Measurements from ENCODE around the gene GPR101. TPM values are rescaled to one million over a fixed set of nuclear protein-coding genes. Genes with fewer than 3 reads are reported as not detected.
A peak's percentile ranks its signal among the peaks of the same experiment; 100 is the strongest.

Gene GPR101, protein sequence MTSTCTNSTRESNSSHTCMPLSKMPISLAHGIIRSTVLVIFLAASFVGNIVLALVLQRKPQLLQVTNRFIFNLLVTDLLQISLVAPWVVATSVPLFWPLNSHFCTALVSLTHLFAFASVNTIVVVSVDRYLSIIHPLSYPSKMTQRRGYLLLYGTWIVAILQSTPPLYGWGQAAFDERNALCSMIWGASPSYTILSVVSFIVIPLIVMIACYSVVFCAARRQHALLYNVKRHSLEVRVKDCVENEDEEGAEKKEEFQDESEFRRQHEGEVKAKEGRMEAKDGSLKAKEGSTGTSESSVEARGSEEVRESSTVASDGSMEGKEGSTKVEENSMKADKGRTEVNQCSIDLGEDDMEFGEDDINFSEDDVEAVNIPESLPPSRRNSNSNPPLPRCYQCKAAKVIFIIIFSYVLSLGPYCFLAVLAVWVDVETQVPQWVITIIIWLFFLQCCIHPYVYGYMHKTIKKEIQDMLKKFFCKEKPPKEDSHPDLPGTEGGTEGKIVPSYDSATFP
- not detected for total RNA-seq

DNA sequence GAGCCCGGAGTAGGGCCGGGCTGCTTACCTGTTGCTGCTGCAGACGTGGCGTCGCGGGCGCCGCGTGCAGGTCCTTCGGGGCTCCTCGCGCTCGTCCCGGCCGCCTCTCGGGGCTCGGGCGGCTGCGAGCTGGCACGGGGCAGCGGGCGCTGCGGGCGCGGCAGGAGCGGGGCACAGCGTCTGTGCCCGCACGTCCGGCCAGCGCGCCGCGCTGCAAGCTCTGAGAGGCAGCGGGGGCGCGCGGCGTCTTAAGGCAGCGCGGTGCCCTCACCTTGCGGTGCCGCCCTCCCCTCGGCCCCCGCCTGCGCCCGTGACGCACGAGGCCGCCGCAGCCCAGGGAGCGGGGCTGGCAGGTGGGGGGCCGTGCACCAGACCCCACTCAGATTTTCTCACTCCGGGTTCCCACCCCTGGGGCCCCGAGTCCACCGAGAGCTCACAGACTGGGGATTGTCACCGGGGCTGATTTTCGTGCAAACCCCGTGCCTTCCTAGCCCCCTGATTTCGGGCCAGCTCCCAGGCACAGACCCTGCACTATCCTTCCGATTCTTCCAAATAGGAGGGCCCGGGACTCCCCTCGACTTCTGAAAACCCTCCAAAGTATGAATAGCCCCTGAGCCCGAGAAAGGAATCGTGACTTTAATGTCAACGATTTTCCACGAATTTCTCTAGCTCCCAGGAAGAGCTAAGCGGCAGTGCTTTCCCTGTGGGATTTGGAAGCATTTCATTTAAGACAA lies at the start of gene GPR101:
GPR101 (minus strand) TSS at position 222 of the 734 bp plus-strand sequence. CDS start 2,321 bp downstream, outside the sequence.
- DNase-seq: no peak

DNA sequence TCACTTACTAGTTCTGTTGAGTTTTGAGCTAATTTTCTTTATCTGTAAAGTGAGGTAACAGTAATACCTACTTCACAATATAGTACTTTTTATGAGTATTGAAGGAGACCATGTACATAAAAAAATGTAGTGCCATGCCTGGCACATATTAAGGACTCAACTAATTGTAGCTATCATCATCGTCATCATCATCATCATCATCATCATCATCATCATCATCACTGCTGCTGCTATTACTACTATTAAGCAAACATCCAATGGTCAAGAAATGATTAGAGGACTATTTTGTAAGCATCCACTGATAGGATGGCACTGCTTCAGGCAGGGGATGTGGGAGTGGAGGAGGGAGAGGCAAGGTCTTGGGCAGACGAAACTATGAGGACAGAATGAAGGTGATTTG lies 47.4 kb upstream of the GPR101 start:
- DNase-seq: no peak

DNA sequence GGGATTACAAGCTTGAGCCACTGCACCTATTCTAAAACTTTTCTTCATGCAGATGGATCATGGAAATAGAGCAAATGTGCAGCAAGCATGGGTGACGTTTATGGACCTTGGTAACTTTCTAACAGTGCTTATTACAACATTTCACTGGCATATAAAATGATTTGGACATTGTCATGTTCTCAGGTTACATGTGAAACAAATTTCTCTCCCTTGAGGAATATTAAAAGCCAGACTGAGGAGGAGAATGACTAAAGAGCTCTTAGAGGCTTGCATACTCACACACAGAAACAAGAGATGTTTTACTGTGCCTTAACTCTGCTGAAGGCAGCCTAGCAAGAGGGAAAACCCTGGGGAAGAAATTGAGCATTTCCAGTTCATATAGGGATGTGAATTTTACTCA lies 38.6 kb upstream of the GPR101 start:
- DNase-seq: no peak

DNA sequence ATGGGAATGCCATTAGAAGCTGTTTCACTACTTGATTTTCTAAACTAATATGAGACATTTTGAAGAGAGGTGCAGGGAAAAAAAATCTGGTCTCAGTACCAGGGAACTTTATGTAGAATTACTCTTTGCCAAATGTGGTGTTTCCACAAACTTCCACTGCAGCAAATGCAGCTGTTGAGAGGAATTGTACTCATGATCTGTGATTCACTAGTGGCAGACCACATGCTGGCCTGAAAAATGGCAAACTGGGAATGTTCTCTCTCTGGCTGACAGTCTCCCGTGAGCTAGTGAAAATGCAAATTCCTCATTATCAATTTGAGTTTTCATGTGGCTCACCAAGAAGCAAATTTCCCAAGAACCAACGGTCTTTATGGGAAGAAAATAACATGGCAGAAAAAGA lies 37.8 kb upstream of the GPR101 start:
- no peak for DNase-seq

DNA sequence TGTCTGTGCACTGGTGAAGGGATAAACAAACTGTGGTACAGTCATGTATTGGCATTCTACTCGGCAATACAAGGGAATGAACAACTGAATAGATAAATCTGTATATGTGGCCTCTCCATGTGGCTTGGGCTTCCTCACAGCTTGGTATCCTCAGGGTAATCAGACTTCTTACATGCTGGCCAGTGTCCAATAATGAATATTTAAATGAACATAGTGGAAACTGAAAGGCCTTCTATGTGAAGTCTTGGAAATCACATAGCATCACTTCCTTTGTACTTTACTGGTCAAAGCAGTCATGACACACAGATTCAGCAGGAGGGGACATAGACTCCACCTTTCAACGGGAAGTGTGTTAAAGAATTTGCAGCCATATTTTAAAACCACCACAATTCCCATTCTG lies 33.4 kb upstream of the GPR101 start:
- DNase-seq: no peak

DNA sequence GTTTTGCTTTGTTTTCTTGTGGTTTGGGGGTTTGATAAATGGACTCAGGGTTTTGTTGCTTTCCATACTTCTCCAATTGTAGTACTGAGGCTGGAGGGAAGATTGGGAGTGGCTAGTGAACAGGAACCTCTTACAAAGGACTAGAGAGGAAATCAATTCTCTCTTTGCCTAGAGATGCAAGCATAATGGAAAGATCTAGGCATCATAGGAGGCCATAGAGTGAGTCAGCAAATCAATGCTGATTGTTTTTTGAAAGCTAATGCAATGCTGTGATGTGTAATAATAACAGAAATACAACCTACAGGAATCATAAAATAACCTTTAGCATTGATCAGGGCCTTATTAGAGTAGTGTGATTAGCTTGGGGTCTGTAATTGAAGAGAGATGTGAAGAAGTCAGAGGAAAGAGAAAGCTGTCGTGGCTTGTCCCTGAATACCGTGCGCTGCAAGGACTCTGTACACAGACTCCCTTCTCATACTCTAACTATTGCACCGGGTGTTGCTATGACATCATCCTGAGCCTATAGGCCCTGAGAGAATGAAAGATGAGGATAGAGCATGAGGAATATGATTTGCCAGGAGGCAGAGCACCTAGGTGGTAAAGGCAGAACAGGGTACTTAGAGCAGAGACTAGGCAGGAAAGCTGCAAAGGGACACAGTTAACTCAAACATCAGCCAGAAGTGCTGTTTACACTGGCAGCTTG lies 29.3 kb upstream of the GPR101 start:
- DNase-seq: no peak

DNA sequence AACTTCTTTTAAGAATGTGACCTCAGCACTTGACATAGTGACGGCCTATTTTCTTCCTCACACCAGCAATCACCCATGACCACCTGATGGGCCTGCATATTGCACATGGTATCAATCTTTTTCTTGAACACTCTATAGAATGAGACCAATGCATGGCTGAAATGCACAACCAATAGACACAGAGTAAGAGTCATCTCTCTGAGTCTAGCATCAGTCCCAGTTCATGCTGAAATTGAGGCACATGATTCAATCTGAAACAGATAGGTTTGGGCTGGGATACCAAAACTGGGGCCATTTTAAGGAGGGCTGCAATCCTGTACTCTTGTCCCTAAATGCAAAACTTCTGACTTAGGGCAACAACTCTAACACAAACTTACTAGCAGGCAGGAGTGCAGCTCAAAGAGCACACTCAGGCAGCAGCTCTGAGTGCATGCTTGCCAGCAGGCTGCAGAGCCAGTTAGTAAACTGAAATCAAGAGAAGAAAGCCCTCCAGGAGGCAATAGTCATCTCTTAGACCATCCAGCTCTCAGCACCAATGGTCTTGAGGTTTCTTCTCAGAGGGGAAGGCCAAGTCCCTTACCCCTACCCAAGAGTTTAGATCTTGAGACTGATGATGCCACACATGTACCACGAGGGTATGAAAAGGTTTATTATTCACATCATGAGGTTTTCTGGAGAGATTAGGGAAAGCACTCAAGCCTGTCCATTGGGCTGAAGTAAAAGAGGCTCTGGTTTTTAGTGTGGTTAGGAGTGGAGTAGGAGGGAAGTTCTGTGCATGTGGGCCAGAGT lies 24.7 kb upstream of the GPR101 start:
- no peak for DNase-seq

DNA sequence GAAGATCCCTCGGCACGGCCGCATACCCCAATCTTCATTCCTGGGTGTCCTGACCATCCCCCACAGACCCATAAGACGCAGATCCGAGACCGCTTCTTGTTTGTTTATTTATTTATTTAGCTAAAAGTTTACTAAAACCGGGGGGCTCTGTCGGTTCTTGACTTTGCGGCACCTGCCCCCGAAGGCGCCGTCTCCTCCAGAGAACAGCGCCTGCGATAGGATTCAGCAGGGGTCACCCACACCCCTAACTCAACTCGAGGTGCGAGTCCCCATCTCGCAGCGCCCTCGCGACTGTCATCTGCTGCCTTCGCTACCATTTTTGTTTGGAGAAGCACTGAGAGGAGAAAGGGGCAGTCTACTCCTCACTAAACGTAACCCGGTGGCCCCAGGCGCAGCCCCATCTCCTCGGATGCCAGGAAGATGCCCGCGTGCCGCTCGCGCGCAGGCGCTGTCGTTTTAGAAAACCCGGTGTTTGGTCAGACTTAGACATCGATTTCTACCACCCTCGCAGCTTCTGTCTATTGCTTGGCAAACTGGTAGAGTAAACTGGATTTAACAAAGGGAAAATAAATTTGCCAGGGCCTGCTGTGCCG lies 18.9 kb upstream of the GPR101 start:
- DNase-seq: no peak

DNA sequence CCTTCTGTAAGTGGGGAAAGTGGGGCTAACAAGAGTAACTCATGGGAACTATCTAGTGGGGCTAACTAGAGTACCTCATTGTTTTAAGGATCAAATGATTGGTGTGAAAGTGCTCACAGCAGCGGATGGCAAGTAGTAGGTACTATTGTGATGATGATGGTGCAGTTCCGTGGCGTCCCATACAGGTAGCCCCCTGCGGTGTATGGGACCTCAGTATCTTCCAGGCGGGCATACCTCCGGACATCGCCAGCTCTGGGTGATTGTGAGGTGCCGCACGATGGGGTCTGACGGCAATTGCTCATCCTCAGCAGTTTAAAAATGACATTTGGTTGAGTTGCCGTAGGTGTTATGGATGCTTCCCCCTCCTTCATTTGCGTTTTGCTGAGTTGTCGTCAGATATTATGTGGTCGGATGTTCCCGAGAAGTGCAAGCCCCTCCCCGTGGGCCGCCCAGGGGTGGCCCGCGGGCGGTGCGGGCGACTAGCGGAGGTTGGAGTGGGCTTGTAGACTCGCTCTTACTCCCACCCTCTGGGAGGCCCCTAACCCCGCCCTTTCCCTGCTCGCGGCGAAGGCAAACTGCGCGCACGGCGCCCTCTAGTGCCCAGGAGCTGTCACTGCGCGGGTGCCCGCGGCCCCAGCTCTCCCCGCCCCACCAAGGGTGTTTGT lies 18.3 kb upstream of the GPR101 start:
- DNase-seq: peak; percentile 2

DNA sequence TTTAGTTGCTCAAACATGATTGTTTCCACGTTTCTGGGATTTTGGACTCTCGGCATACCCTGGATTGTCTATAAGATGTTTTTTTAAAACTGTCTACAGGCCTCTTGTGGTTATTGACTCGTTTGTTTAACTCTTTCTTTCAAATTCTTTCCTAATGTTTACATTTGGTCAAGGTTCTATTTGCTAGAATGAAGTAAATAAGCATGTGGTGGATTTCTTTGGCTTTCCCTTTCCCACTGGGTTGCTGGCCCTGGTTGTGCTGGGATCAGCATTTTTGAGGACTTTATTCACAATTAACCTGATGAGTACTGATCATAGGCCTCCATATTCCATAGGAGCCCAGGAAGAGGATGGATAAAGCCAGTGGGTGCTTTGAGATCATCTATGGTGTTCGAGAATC lies 11.1 kb upstream of the GPR101 start:
- DNase-seq: no peak

DNA sequence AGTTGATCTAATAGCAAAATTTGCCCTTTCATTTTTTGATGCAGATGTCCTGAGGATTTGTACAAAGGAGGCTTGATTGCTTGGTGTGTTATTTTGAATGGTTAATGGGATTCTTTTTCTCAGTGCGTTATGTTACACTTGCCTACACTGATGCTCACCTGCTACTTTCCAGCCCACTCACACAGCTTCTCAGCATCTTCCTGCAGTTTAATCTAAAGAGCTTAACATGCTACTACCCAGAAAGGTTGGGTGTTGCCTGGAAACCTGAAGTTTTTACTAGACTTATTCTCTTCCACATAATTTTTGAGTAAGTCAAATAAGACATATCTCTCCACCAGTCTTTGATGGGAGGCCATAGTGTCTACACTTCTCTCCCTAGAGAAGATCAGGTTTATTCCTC lies 9.9 kb upstream of the GPR101 start:
- DNase-seq: no peak

DNA sequence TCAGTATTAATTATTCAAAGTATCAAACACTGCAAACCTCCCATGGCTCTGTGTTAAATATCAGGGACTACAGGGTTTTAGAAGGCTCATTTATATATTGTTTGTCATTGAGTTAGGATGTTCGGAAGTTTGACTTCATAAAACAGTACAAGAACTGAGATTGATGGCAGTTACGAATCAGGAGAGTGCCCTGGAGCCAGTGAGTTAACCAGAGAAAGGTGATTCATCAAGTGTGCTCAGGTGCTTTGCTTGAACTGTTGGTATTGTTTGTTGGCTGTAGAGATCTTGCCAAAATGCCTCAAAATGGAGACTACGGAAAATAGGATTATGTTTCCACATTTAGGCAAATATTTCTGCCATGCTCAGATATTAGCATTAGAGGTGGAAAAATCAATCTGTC lies 7.5 kb upstream of the GPR101 start:
- DNase-seq: no peak

DNA sequence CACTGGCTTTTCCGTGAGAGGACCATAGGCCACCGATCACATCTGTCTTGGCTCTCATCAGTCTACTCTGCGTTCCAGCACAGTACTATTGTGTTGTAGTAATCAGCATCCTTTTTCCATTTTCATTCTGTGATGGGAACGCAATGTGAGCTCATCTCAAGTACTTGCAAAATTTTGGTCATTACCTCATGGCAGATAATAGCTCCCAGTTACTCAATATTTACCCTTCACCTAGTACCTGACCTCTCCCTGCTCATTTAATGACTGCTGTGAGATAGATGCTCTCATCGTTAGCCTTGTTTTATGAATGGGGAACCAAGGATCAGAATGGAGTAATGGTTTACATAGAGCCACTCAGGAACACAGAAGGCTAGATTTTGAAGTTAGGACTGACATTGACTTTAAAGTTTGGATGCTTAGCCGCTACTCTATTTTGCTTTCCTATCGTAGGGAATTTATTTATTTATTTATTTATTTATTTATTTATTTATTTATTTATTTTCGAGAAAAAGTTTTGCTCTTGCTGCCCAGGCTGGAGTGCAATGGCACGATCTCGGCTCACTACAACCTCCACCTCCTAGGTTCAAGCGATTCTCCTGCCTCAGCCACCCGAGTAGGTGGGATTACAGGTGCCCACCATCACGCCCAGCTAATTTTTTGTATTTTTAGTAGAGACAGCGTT lies 6.5 kb upstream of the GPR101 start:
- DNase-seq: no peak

DNA sequence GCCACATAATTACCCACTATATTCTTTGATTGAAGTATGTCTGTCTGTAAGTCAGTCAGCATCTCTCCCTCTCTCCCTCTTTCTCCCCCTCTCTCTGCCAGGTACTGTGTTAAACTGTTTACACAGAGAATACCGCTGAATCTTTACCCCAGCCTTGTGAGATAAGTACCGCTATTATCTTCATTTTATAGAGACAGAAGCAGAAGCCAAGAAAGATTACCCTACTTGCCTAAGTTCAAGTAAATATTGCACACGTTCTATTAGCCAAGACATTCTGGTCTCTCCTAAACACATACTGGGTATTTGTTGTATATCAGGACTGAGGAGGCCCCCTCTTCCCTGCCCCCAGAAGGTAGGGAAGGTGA lies 695 bp upstream of the GPR101 start:
- no peak for DNase-seq

DNA sequence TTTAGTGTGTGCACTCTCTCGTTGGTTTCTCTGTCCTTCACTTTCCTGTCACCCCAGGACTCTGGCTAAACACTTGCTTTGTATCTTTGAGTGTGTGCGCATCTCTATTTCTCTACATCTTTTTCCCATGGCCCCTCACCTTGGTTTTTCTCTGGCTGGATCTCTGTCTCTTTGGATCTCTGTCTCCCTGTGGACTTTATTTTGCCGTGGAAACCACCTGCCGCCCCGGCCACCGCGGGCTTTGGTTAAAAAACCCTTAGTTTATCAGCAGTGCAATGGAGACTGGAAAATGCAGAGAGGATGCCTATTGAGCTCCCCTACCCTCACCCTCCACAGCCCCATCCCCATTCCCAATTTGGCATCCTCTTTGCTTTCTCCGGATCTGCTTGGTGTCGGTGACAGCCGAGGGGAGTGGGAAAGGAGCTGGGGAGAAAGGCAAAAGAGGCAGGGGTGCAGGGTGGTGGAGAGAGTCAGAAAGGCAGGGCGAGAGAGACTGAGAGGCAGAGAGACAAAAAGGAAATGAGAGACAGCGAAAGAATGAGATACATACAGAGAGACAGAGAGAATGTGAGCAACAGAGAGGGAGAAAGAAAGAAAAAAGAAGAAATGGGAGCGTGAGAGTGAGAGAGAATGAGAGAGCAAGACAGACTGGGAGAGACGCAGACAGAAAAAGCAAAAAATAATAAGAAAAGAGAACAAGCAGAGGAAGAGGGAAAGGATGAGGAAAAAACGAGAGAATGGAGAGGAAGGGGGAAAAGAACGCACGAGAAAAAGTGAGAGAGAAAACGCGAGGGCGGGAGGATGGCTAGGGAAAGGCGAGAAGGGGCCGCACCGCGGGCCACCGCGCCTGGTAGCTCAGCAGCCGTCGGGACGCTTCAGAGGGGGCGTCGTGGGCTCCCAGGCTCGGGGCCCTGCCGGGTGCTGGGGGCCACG lies 688 bp downstream of the GPR101 start:
- no peak for DNase-seq

DNA sequence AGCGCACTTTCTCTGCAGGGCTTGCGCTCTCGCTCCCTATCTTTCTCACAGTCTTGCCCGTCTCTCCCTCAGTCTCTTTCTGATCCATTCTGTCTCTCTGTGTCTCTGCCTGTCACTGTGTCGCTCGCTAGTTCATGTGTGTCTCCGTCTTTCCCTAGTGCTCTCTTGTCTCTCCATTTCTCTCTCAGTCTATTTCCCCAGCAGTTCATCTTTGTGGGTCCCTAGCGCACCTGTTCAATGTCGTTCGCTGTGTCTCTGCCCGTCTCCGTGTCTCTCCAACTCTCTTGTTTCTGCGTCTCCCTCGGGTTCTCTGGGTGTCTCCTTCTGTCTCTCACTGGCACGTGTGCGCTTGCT lies 1.5 kb downstream of the GPR101 start:
- no peak for DNase-seq

DNA sequence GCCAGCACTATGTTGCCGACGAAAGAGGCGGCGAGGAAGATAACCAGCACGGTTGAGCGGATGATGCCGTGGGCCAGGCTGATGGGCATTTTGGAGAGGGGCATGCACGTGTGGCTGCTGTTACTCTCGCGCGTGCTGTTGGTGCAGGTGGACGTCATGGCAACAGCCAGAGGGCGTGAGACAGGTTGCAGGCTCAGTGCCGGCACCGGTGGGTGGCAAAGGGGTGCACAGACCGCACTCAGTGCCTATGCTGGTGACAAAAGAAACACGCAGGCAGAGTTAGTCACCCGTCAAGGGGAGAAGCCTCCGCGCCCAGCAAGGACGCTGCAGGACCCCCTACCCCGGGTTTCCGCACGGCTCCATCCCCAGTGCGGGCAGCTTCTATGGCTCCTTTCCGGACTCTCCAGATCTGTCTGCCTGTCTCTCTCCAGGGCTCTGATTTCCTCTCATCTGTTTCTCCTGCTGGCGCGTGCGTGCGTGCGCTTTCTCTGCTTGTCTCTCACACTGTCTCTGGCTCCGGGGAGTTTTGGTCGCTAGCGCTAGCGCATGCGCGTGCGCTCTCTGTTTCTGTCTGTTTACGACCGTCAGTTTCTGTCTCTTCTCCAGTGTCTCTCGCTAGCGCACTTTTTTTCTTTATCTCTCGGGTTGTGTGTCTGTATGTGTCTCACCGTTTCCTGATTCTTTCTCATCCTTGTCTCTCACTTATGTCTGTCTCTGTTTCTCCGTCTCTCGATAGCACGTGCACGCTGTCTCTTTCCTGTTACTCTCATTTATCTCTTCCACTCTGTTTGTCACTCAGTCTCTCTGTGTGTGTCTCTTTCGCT lies 2.1 kb downstream of the GPR101 start:
- DNase-seq: peak; percentile 0

DNA sequence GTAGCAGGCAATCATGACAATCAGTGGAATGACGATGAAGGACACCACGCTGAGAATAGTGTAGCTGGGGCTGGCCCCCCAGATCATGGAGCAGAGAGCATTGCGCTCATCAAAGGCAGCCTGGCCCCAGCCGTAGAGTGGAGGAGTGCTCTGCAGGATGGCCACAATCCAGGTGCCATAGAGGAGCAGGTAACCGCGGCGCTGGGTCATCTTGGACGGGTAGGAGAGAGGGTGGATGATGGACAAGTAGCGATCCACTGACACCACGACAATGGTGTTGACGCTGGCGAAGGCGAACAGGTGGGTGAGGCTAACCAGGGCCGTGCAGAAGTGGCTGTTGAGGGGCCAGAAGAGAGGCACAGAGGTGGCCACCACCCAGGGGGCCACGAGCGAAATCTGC lies 2.8 kb downstream of the GPR101 start:
- no peak for DNase-seq

DNA sequence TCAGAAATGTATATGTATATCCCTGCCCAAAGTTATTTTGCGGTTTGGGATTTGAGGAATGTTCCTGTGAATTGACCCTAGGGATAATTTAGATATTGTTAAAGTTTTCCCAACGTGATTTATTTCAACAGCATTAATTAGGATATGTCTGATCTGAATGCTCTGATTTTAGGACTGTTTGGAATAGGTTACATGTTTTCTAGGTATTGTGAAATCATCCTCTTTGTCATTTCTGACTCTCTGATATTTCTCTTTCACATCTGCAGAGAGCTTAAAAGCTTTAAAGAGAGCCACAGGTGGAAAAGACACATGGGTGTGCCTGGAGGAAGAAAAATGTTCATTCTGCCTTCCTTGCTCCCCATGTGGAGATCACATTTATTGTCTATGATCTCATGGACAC lies 5.1 kb downstream of the GPR101 start:
- DNase-seq: no peak
